ENCODE data around the gene POLG2. TPM values are rescaled to one million over a fixed set of nuclear protein-coding genes. Genes with fewer than 3 reads are reported as not detected.
A peak's percentile ranks its signal among the peaks of the same experiment; 100 is the strongest.
"Not testable (repeated sequence)": the region's sequence is repeated elsewhere in the genome, so short reads cannot be mapped to it uniquely, and the experiment has no call there.

The POLG2 gene
- total RNA-seq, 1 donor from 2014 or later, result 63.9 TPM

- ATAC-seq (ENCODE audit: low read depth), result no peak
- ChIA-PET POLR2A (interaction anchor here (0.6 kb wide), 1 partner anchor 169 kb away, joined by 9 read pairs; no protein-coding TSS in a partner anchor), CTCF (no interaction called here)
- DNase-seq, result no peak
- TF ChIP-seq CTCF (IDR thresholded peaks at IDR 0.05), result no peak
- Mint-ChIP-seq H3K27ac (peak overlapping the region; percentile 46), H3K36me3 (ENCODE audit: low read depth) (peaks cover 6% of the 10 kb centered on the region), H3K4me1 (peaks cover 20% of the 10 kb centered on the region), H3K9me3 (peaks cover 11% of the 10 kb centered on the region), H3K27me3 (no peaks in the 10 kb centered on the region), H3K4me3 (no peak overlapping the region)
- intact Hi-C loops (cut with micrococcal nuclease), result no loop called here
Observed at GRCh38 chr17:64442541-64442971, 54.3 kb downstream of the POLG2 start.

GRCh38 chr17:64441772-64442540, 54.9 kb downstream of the POLG2 start:
- CTCF ChIA-PET, result interaction anchor here (0.6 kb wide), 1 partner anchor 92 kb away, joined by 4 read pairs; no protein-coding TSS in a partner anchor
- intact Hi-C loops (cut with micrococcal nuclease), result no loop called here

GRCh38 chr17:64439956-64440355, 56.9 kb downstream of the POLG2 start:
- TF ChIP-seq CTCF (IDR thresholded peaks at IDR 0.05), result no peak

More at GRCh38 chr17:64441772-64442540, 54.9 kb downstream of the POLG2 start:
- Mint-ChIP-seq H3K27me3 (no peaks in the 10 kb centered on the region), H3K36me3 (ENCODE audit: low read depth) (peaks cover 6% of the 10 kb centered on the region), H3K4me1 (peaks cover 20% of the 10 kb centered on the region), H3K4me3 (peak overlapping the region; percentile 19), H3K9me3 (peaks cover 14% of the 10 kb centered on the region), H3K27ac (peak overlapping the region; percentile 46)
- TF ChIP-seq CTCF (IDR thresholded peaks at IDR 0.05), result no peak
- ATAC-seq (ENCODE audit: low read depth) (no peak), DNase-seq (no peak)
- POLR2A ChIA-PET, result interaction anchor here (0.6 kb wide), 1 partner anchor 168 kb away, joined by 9 read pairs; no protein-coding TSS in a partner anchor

GRCh38 chr17:64439521-64439920, 57.3 kb downstream of the POLG2 start:
- CTCF ChIA-PET, result not testable (repeated sequence)

More at GRCh38 chr17:64439956-64440355, 56.9 kb downstream of the POLG2 start:
- Mint-ChIP-seq H3K4me3 (no peak overlapping the region), H3K9me3 (peaks cover 15% of the 10 kb centered on the region), H3K27me3 (no peaks in the 10 kb centered on the region), H3K4me1 (peaks cover 20% of the 10 kb centered on the region), H3K27ac (no peak overlapping the region), H3K36me3 (ENCODE audit: low read depth) (peaks cover 6% of the 10 kb centered on the region)
- ChIA-PET POLR2A (interaction anchor here (0.6 kb wide), 1 partner anchor 65 kb away, joined by 5 read pairs; no protein-coding TSS in a partner anchor), CTCF (no interaction called here)
- no peak for DNase-seq
- no peak for ATAC-seq (ENCODE audit: low read depth)
- intact Hi-C loops (cut with micrococcal nuclease), result no loop called here

GRCh38 chr17:64437944-64438525, 58.8 kb downstream of the POLG2 start:
- Mint-ChIP-seq H3K4me3 (no peak overlapping the region), H3K27me3 (no peaks in the 10 kb centered on the region), H3K4me1 (peaks cover 12% of the 10 kb centered on the region), H3K27ac (no peak overlapping the region), H3K36me3 (ENCODE audit: low read depth) (peaks cover 7% of the 10 kb centered on the region), H3K9me3 (peaks cover 17% of the 10 kb centered on the region)
- ChIA-PET CTCF (no interaction called here), POLR2A (interaction anchor here (0.7 kb wide), 1 partner anchor 14 kb away, joined by 3 read pairs; no protein-coding TSS in a partner anchor)
- TF ChIP-seq CTCF (IDR thresholded peaks at IDR 0.05), result no peak
- DNase-seq (no peak), ATAC-seq (ENCODE audit: low read depth) (no peak)
- intact Hi-C loops (cut with micrococcal nuclease), result no loop called here

More at GRCh38 chr17:64439521-64439920, 57.3 kb downstream of the POLG2 start:
- POLR2A ChIA-PET; H3K4me3 Mint-ChIP-seq; intact Hi-C loops (cut with micrococcal nuclease); DNase-seq; H3K36me3 Mint-ChIP-seq (ENCODE audit: low read depth); ATAC-seq (ENCODE audit: low read depth); H3K27ac Mint-ChIP-seq; H3K27me3 Mint-ChIP-seq: not testable (repeated sequence)
- peaks cover 20% of the 10 kb centered on the region for H3K4me1 Mint-ChIP-seq
- peaks cover 15% of the 10 kb centered on the region for H3K9me3 Mint-ChIP-seq

All from activated B cell treated with CpG ODN at 0.5 μM for 24 hours (primary cell).